DOHH2 (cell line): ENCODE data around the gene GNA14.

Experiments used
- EZH2phosphoT487 ChIP-seq: fragments of 200-600 bp; sonication (generic); IDR thresholded peaks from 2 replicates; pipeline ENCODE4 v1.6.1; 2017; ENCODE audit warnings: borderline replicate concordance, mild to moderate bottlenecking, antibody characterized with exemption, low read length, moderate library complexity, mixed read lengths
- TF ChIP-seq, protein P1 (sequence below): fragments of 200-600 bp; sonication (generic); IDR thresholded peaks from one replicate; pipeline ENCODE4 v1.5.1; 2014; ENCODE audit warnings: antibody characterized with exemption, mild to moderate bottlenecking, low read depth, low read length; ENCODE audit not compliant: poor library complexity, severe bottlenecking

GRCh38 chr9:77505232-77505631 is 142.9 kb downstream of the GNA14 start:
- TF ChIP-seq, protein P1, sequence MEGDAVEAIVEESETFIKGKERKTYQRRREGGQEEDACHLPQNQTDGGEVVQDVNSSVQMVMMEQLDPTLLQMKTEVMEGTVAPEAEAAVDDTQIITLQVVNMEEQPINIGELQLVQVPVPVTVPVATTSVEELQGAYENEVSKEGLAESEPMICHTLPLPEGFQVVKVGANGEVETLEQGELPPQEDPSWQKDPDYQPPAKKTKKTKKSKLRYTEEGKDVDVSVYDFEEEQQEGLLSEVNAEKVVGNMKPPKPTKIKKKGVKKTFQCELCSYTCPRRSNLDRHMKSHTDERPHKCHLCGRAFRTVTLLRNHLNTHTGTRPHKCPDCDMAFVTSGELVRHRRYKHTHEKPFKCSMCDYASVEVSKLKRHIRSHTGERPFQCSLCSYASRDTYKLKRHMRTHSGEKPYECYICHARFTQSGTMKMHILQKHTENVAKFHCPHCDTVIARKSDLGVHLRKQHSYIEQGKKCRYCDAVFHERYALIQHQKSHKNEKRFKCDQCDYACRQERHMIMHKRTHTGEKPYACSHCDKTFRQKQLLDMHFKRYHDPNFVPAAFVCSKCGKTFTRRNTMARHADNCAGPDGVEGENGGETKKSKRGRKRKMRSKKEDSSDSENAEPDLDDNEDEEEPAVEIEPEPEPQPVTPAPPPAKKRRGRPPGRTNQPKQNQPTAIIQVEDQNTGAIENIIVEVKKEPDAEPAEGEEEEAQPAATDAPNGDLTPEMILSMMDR: no peak
- no peak for TF ChIP-seq EZH2phosphoT487
